ENCODE data around the gene EDEM3. TPM values are rescaled to one million over a fixed set of nuclear protein-coding genes. Genes with fewer than 3 reads are reported as not detected.

Gene EDEM3
- total and polyA plus RNA-seq, 9 of the 15 experiments (the other 6 are each of a cell fraction or from before 2014, with no cell fraction given), result 15.8 to 46.6 (median 28.0) TPM

DNA sequence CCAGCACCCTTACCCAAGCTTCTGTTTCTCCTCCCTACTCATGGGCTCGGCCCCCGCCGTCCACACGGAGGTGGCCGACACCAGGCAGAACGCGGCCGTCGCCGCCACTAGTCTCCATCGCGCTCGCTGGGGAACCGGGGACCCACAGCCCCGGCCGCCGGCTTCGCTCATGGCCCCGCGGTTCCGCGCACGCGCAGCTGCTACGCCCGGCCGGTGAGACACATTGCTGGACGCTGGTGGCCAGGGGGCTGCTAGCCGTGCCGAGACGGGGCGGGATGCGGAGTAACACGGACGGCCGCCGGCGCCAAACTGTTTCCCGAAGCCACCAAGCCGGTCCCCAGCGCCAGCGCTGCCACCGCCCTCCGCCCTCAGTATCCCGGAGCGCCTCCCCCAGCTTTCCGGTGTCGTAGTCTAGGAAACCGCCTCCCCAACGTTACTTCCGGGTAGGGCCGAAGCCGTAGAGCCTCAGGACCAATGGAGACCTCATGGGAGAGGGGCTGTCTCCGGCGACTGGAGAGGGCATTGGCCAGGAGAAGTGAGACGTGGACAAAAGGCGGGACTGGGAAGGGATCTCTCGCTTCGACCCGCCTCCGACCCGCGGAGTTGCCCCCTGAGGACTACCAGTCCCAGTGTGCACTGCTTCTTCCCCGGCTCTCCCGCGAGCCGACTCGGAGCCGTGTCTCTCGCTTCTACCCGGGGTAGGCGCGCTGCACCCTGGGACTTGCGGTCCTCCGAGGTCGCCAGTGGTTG, at the start of gene EDEM3 (continued):
- TF ChIP-seq, protein P1, sequence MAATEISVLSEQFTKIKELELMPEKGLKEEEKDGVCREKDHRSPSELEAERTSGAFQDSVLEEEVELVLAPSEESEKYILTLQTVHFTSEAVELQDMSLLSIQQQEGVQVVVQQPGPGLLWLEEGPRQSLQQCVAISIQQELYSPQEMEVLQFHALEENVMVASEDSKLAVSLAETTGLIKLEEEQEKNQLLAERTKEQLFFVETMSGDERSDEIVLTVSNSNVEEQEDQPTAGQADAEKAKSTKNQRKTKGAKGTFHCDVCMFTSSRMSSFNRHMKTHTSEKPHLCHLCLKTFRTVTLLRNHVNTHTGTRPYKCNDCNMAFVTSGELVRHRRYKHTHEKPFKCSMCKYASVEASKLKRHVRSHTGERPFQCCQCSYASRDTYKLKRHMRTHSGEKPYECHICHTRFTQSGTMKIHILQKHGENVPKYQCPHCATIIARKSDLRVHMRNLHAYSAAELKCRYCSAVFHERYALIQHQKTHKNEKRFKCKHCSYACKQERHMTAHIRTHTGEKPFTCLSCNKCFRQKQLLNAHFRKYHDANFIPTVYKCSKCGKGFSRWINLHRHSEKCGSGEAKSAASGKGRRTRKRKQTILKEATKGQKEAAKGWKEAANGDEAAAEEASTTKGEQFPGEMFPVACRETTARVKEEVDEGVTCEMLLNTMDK (IDR thresholded peaks at IDR 0.05; ENCODE audit: borderline replicate concordance, insufficient read depth, low read depth, low read length, poor library complexity, severe bottlenecking), result no peak
- TF ChIP-seq ZNF175 (CRISPR knock-in tag; IDR thresholded peaks at IDR 0.05; ENCODE audit: low read depth) (0 out of 2 replicates have a peak, but pooled peaks have one; percentile 5), CBFB (CRISPR knock-in tag; IDR thresholded peaks at IDR 0.05) (0 out of 2 replicates have a peak, but pooled peaks have one; percentile 11), FOS (IDR thresholded peaks at IDR 0.05; ENCODE audit: extremely low read depth, insufficient read length) (peak; percentile 94), TRIM28 (IDR thresholded peaks at IDR 0.05) (no peak), ZNF12 (CRISPR knock-in tag; IDR thresholded peaks at IDR 0.05) (no peak), MCM3 (IDR thresholded peaks at IDR 0.05) (no peak), NCOA1 (IDR thresholded peaks at IDR 0.05; ENCODE audit: low read depth) (no peak), ETV1 (tag; conservative IDR thresholded peaks at IDR 0.05; ENCODE audit: low read depth) (peak; percentile 52), ZNF23 (CRISPR knock-in tag; IDR thresholded peaks at IDR 0.05) (no peak)
- TF ChIP-seq, protein P2, sequence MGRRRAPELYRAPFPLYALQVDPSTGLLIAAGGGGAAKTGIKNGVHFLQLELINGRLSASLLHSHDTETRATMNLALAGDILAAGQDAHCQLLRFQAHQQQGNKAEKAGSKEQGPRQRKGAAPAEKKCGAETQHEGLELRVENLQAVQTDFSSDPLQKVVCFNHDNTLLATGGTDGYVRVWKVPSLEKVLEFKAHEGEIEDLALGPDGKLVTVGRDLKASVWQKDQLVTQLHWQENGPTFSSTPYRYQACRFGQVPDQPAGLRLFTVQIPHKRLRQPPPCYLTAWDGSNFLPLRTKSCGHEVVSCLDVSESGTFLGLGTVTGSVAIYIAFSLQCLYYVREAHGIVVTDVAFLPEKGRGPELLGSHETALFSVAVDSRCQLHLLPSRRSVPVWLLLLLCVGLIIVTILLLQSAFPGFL (CRISPR knock-in tag; IDR thresholded peaks at IDR 0.05), result no peak
- TF ChIP-seq, protein P3, sequence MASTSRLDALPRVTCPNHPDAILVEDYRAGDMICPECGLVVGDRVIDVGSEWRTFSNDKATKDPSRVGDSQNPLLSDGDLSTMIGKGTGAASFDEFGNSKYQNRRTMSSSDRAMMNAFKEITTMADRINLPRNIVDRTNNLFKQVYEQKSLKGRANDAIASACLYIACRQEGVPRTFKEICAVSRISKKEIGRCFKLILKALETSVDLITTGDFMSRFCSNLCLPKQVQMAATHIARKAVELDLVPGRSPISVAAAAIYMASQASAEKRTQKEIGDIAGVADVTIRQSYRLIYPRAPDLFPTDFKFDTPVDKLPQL (IDR thresholded peaks at IDR 0.05; ENCODE audit: extremely low read depth, insufficient read length), result no peak
- TF ChIP-seq, protein P4, sequence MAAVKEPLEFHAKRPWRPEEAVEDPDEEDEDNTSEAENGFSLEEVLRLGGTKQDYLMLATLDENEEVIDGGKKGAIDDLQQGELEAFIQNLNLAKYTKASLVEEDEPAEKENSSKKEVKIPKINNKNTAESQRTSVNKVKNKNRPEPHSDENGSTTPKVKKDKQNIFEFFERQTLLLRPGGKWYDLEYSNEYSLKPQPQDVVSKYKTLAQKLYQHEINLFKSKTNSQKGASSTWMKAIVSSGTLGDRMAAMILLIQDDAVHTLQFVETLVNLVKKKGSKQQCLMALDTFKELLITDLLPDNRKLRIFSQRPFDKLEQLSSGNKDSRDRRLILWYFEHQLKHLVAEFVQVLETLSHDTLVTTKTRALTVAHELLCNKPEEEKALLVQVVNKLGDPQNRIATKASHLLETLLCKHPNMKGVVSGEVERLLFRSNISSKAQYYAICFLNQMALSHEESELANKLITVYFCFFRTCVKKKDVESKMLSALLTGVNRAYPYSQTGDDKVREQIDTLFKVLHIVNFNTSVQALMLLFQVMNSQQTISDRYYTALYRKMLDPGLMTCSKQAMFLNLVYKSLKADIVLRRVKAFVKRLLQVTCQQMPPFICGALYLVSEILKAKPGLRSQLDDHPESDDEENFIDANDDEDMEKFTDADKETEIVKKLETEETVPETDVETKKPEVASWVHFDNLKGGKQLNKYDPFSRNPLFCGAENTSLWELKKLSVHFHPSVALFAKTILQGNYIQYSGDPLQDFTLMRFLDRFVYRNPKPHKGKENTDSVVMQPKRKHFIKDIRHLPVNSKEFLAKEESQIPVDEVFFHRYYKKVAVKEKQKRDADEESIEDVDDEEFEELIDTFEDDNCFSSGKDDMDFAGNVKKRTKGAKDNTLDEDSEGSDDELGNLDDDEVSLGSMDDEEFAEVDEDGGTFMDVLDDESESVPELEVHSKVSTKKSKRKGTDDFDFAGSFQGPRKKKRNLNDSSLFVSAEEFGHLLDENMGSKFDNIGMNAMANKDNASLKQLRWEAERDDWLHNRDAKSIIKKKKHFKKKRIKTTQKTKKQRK (IDR thresholded peaks at IDR 0.05; ENCODE audit: borderline replicate concordance, low read depth, low read length), result peak; percentile 86

All from K562 (cell line).